ENCODE data around the gene FNDC3B. TPM values are rescaled to one million over a fixed set of nuclear protein-coding genes. Genes with fewer than 3 reads are reported as not detected.

Gene FNDC3B
- total RNA-seq, 1 donor from 2014 or later, result 68.5 TPM

- Histone ChIP-seq H3K9me3 (no peaks in the 10 kb centered on the region), H3K36me3 (no peaks in the 10 kb centered on the region), H3K4me1 (peaks cover 53% of the 10 kb centered on the region), H3K4me3 (no peak overlapping the region), H3K27ac (no peak overlapping the region), H3K27me3 (no peaks in the 10 kb centered on the region)
- no peak for DNase-seq (ENCODE audit: extremely low spot score in 2 of 2)
- TF ChIP-seq POLR2AphosphoS5 (IDR thresholded peaks at IDR 0.05; ENCODE audit: insufficient read depth in 1 of 2, low read depth in 1 of 2) (no peak), POLR2A (IDR thresholded peaks at IDR 0.05) (no peak), CTCF (IDR thresholded peaks at IDR 0.05) (no peak)
- intact Hi-C loops (cut with DNase I), result no loop called here
Measured at GRCh38 chr3:172072543-172072942, 33.2 kb downstream of the FNDC3B start.

GRCh38 chr3:172073262-172073915, 34.0 kb downstream of the FNDC3B start:
- Histone ChIP-seq H3K27ac (no peak overlapping the region), H3K4me3 (no peak overlapping the region), H3K9me3 (no peaks in the 10 kb centered on the region), H3K36me3 (no peaks in the 10 kb centered on the region), H3K27me3 (no peaks in the 10 kb centered on the region), H3K4me1 (peaks cover 47% of the 10 kb centered on the region)
- TF ChIP-seq CTCF (IDR thresholded peaks at IDR 0.05), result no peak
- TF ChIP-seq POLR2AphosphoS5 (IDR thresholded peaks at IDR 0.05; ENCODE audit: insufficient read depth in 1 of 2, low read depth in 1 of 2), result no peak
- TF ChIP-seq POLR2A (IDR thresholded peaks at IDR 0.05), result no peak
- DNase-seq (ENCODE audit: extremely low spot score in 2 of 2), result no peak
- intact Hi-C loops (cut with DNase I), result no loop called here

- no peak for DNase-seq (ENCODE audit: extremely low spot score in 2 of 2)
- Histone ChIP-seq H3K9me3 (no peaks in the 10 kb centered on the region), H3K27ac (peak overlapping the region; percentile 25), H3K4me1 (peaks cover 47% of the 10 kb centered on the region), H3K27me3 (no peaks in the 10 kb centered on the region), H3K36me3 (no peaks in the 10 kb centered on the region), H3K4me3 (no peak overlapping the region)
- TF ChIP-seq POLR2A (IDR thresholded peaks at IDR 0.05), result no peak
- TF ChIP-seq CTCF (IDR thresholded peaks at IDR 0.05), result no peak
- no peak for TF ChIP-seq POLR2AphosphoS5 (IDR thresholded peaks at IDR 0.05; ENCODE audit: insufficient read depth in 1 of 2, low read depth in 1 of 2)
- intact Hi-C loops (cut with DNase I), result no loop called here
Measured at GRCh38 chr3:172074032-172074431, 34.7 kb downstream of the FNDC3B start.

- no peak for DNase-seq (ENCODE audit: extremely low spot score in 2 of 2)
- TF ChIP-seq POLR2A (IDR thresholded peaks at IDR 0.05) (no peak), POLR2AphosphoS5 (IDR thresholded peaks at IDR 0.05; ENCODE audit: insufficient read depth in 1 of 2, low read depth in 1 of 2) (no peak), CTCF (IDR thresholded peaks at IDR 0.05) (no peak)
- peak overlapping the region; percentile 25 for H3K27ac ChIP-seq
- H3K27me3 ChIP-seq, result no peaks in the 10 kb centered on the region
- H3K4me1 ChIP-seq, result peaks cover 42% of the 10 kb centered on the region
- H3K4me3 ChIP-seq, result no peak overlapping the region
- no peaks in the 10 kb centered on the region for H3K36me3 ChIP-seq
- no peaks in the 10 kb centered on the region for H3K9me3 ChIP-seq
- intact Hi-C loops (cut with DNase I), result no loop called here
Measured at GRCh38 chr3:172074586-172074985, 35.2 kb downstream of the FNDC3B start.

GRCh38 chr3:172076212-172076611, 36.8 kb downstream of the FNDC3B start:
- DNase-seq (ENCODE audit: extremely low spot score in 2 of 2), result no peak
- H3K4me1 ChIP-seq, result peaks cover 32% of the 10 kb centered on the region
- H3K27me3 ChIP-seq, result no peaks in the 10 kb centered on the region
- H3K27ac ChIP-seq, result no peak overlapping the region
- TF ChIP-seq POLR2A (IDR thresholded peaks at IDR 0.05), result no peak
- TF ChIP-seq CTCF (IDR thresholded peaks at IDR 0.05), result no peak
- TF ChIP-seq POLR2AphosphoS5 (IDR thresholded peaks at IDR 0.05; ENCODE audit: insufficient read depth in 1 of 2, low read depth in 1 of 2), result no peak
- H3K4me3 ChIP-seq, result no peak overlapping the region
- no peaks in the 10 kb centered on the region for H3K36me3 ChIP-seq
- H3K9me3 ChIP-seq, result no peaks in the 10 kb centered on the region
- intact Hi-C loops (cut with DNase I), result no loop called here

Data from vagina (tissue), 2 donors.